Endothelial cell of umbilical vein (primary cell): Measurements from ENCODE around the gene IDI2.

ENCODE experiments used
- EZH2 ChIP-seq: IDR thresholded peaks from 2 replicates; pipeline ENCODE4 v1.6.1; 2012; ENCODE audit warnings: borderline replicate concordance, low read depth, mild to moderate bottlenecking, moderate library complexity, low read length, inconsistent platforms; ENCODE audit not compliant: severe bottlenecking
- MYC ChIP-seq: IDR thresholded peaks from one replicate; pipeline ENCODE4 v1.6.1; 2011; ENCODE audit warnings: mild to moderate bottlenecking, low read depth, low read length
- POLR2A ChIP-seq: IDR thresholded peaks from 2 replicates; pipeline ENCODE4 v1.6.1; 2012; ENCODE audit warnings: low read depth, mild to moderate bottlenecking, control low read depth, low read length
- POLR2AphosphoS5 ChIP-seq: IDR thresholded peaks from 2 replicates; pipeline ENCODE4 v1.6.1; 2012; ENCODE audit warnings: low read depth, mild to moderate bottlenecking, control low read depth, low read length, moderate library complexity; ENCODE audit not compliant: insufficient read depth
- TF ChIP-seq, protein P1 (sequence below), 2 donors: IDR thresholded peaks; 1 replicate in 1 of 2; 2 replicates in 1 of 2; pipeline ENCODE4 v1.5.1; 2011; ENCODE audit warnings: low read length in 2 of 2, mild to moderate bottlenecking in 2 of 2, moderate library complexity in 2 of 2, control low read depth in 1 of 2, inconsistent platforms in 1 of 2, low read depth in 1 of 2; ENCODE audit not compliant: insufficient read depth in 1 of 2; ENCODE audit errors: extremely low read depth in 1 of 2
- TF ChIP-seq, protein P2 (sequence below): IDR thresholded peaks from 2 replicates; pipeline ENCODE4 v1.6.1; 2011; ENCODE audit not compliant: insufficient read depth, insufficient read length

DNA sequence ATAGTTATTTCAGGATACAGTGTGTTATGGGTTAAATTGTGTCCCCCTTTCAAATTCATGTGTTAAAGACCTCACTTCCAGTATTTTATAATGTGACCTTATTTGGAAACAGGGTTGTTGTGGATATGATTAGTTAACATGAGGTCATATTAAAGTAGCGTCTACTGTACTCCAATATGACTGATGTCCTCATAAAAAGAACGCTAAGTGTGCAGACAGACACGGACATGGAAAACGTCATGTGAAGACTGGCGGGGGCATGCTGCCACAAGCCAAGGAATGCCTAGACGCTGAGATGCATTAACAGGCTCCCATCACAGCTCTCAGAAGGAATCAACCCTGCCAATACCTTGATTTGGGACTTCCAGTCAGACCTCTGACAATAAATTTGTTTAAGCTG is 29.0 kb upstream of the IDI2 start:
- TF ChIP-seq POLR2AphosphoS5 (no peak), EZH2 (no peak), MYC (no peak), POLR2A (no peak)
- TF ChIP-seq, protein P1, sequence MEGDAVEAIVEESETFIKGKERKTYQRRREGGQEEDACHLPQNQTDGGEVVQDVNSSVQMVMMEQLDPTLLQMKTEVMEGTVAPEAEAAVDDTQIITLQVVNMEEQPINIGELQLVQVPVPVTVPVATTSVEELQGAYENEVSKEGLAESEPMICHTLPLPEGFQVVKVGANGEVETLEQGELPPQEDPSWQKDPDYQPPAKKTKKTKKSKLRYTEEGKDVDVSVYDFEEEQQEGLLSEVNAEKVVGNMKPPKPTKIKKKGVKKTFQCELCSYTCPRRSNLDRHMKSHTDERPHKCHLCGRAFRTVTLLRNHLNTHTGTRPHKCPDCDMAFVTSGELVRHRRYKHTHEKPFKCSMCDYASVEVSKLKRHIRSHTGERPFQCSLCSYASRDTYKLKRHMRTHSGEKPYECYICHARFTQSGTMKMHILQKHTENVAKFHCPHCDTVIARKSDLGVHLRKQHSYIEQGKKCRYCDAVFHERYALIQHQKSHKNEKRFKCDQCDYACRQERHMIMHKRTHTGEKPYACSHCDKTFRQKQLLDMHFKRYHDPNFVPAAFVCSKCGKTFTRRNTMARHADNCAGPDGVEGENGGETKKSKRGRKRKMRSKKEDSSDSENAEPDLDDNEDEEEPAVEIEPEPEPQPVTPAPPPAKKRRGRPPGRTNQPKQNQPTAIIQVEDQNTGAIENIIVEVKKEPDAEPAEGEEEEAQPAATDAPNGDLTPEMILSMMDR (IDR thresholded peaks at IDR 0.05; ENCODE audit: extremely low read depth in 1 of 2, insufficient read depth in 1 of 2, low read depth in 1 of 2, low read length in 2 of 2), result no peak
- TF ChIP-seq, protein P2, sequence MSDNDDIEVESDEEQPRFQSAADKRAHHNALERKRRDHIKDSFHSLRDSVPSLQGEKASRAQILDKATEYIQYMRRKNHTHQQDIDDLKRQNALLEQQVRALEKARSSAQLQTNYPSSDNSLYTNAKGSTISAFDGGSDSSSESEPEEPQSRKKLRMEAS, result no peak
